Right lobe of liver (tissue), 6 donors: ENCODE results near the gene ZNF467. TPM values are rescaled to one million over a fixed set of nuclear protein-coding genes. Genes with fewer than 3 reads are reported as not detected.

Experiments
- ATAC-seq, 4 donors: fragments of 200-7000 bp; cut with Tn5 transposase; one replicate each; pipeline ENCODE4 v1.9.1; 2020; ENCODE audit warnings: mild to moderate bottlenecking in 4 of 4, moderate library complexity in 4 of 4
- DNase-seq, 3 donors: peaks; one replicate each; pipeline ENCODE4 v3.0.0-alpha.2; 2020
- H3K27ac ChIP-seq, 3 donors: fragments of 200-600 bp; one replicate each; pipeline ENCODE4 v1.8.0; 2022
- H3K27me3 ChIP-seq, 2 donors: fragments of 200-600 bp; one replicate each; pipeline ENCODE4 v1.8.0; 2022
- H3K36me3 ChIP-seq, 4 donors: fragments of 200-600 bp; sonication (generic) in 1 of 4; one replicate each; pipeline versions ENCODE4 v1.5.1 to v1.8.0; 2017 to 2022; ENCODE audit warnings: control low read depth in 1 of 4
- H3K4me1 ChIP-seq, 4 donors: fragments of 200-600 bp; sonication (generic) in 1 of 4; one replicate each; pipeline versions ENCODE4 v1.5.1 to v1.8.0; 2017 to 2022; ENCODE audit warnings: control low read depth in 1 of 4
- H3K4me3 ChIP-seq, 3 donors: fragments of 200-600 bp; one replicate each; pipeline ENCODE4 v1.8.0; 2022
- H3K9me3 ChIP-seq, 4 donors: fragments of 200-600 bp; sonication (generic) in 1 of 4; one replicate each; pipeline versions ENCODE4 v1.5.1 to v1.8.0; 2017 to 2022; ENCODE audit warnings: control low read depth in 1 of 4
- POLR2A ChIP-seq: fragments of 450-650 bp; IDR thresholded peaks from one replicate; pipeline ENCODE4 v1.6.1; 2017; ENCODE audit warnings: antibody characterized with exemption, mild to moderate bottlenecking
- WGBS: methylation state at CpG from one replicate; pipeline ENCODE4 v1.1.6; 2018; ENCODE audit warnings: low coverage, low lambda C conversion rate; ENCODE audit not compliant: insufficient coverage; ENCODE audit errors: missing lambda C conversion rate; 5-methylcytosine and 5-hydroxymethylcytosine counted together
- intact Hi-C, 2 donors: fragments of 100-400 bp; cut with DNase I; formaldehyde crosslinking; loops; one replicate each; pipeline versions ENCODE4 v1.11.2 to v1.14.1; 2022
- total RNA-seq, 6 experiments: library from RNA; depleted of rRNA in 2 of 6; stranded (reverse); fragments of >200 nt in 2 of 6; fragmentation: NEBNext Ultra II Directional in 3 of 6; extraction: Animal tissue kit (Norgen Biotek cat#: 25700) in 3 of 6; gene quantifications; one replicate each; pipeline versions ENCODE4 v1.1.0 to v1.2.4, GENCODE V29; 2016 to 2023
- TF ChIP-seq, protein P1 (sequence below), 4 donors: fragments of 200-600 bp in 3 of 4; fragments of 450-650 bp in 1 of 4; IDR thresholded peaks; one replicate each; pipeline versions ENCODE4 v1.5.1 to v1.8.0; 2016 to 2022; ENCODE audit warnings: antibody characterized with exemption in 4 of 4, mild to moderate bottlenecking in 2 of 4
- donor health status: DM: no; HTN: yes; CAD: no.
- donor health status: DM: no; HTN: no; CAD: no.
- donor health status: DM: no; HTN: no; CAD: no.
- donor health status: DM: no; HTN: yes; CAD: no.
- donor health status: DM: no; HTN: yes; CAD: no.

ZNF467 gene
- total RNA-seq, 6 experiments from 2014 or later = 3.6 to 14.6 (median 5.8) TPM

DNA sequence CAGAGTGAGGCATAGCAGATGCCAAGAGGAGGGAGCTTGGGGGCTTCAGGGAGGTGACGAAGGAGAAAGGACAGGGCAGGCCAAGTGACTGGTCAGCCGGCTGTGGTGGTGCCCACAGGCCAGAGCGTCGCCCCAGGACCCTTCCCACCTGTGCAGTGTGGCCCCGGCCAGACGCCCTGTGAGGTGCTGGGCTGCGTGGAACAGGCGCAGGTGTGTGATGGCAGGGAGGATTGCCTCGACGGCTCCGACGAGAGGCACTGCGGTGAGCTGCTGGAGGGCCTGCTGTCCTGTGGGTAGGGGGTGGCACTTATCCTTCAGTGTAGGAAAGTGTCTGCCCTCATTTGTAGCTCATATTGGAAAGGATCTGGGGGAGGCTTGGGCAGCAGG is 26.8 kb upstream of the ZNF467 start:
- WGBS = 93% methylated on average over 7 of the region's 13 CpGs
- intact Hi-C loops = loop anchor here in 1 of 2 donors (5.0 kb wide), 1 partner anchor 242 kb away; no protein-coding TSS in a partner anchor
- H3K4me3 ChIP-seq = no peak overlapping the region

DNA sequence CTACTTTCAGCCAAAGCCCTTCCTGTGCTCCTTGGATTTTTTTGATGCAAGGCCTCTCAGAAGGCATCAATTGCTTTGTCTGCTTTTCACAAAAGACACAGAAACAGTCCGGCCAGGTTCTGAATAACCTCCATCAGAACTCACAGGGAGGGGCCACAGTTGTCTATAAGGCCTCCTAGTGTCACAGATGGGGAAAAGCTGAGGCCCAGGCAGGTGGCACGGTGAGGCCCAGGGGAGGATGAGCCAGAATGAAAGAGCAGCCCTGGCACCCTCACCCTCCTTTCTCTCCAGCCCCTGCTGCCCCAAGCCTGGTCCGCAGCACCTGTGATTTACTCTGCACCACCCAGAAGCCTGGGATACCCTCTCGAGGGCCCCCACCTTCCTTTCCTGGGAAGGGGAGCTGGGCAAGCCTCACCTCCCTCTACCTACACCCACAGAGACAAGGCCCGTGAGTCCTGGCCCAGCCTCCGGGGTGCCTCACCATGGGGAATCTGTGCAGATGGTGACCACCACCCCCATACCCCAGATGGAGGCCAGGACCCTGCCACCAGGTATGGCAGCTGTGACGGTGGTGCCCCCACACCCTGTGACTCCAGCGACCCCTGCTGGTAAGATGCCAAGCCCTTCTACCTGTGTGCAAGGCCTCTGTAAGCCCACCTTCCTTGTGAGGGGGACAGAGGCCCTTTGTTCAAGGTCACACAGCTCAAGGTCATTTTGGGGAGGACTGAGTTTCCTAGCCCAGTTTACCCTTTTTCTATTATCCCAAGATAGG is 26.2 kb upstream of the ZNF467 start:
- H3K27me3 ChIP-seq = no peaks in the 10 kb centered on the region
- H3K4me1 ChIP-seq = no peaks in the 10 kb centered on the region
- no peak overlapping the region for H3K27ac ChIP-seq
- WGBS = 65% methylated on average over 2 of the region's 8 CpGs
- DNase-seq (peak in 1 of 3 donors; percentile 47), ATAC-seq (peak; percentile 7 to 42 (median 24))
- intact Hi-C loops = loop anchor here in 1 of 2 donors (5.0 kb wide), 1 partner anchor 243 kb away; no protein-coding TSS in a partner anchor
- TF ChIP-seq, protein P1, sequence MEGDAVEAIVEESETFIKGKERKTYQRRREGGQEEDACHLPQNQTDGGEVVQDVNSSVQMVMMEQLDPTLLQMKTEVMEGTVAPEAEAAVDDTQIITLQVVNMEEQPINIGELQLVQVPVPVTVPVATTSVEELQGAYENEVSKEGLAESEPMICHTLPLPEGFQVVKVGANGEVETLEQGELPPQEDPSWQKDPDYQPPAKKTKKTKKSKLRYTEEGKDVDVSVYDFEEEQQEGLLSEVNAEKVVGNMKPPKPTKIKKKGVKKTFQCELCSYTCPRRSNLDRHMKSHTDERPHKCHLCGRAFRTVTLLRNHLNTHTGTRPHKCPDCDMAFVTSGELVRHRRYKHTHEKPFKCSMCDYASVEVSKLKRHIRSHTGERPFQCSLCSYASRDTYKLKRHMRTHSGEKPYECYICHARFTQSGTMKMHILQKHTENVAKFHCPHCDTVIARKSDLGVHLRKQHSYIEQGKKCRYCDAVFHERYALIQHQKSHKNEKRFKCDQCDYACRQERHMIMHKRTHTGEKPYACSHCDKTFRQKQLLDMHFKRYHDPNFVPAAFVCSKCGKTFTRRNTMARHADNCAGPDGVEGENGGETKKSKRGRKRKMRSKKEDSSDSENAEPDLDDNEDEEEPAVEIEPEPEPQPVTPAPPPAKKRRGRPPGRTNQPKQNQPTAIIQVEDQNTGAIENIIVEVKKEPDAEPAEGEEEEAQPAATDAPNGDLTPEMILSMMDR (IDR thresholded peaks at IDR 0.05) = peak; percentile 26 to 48 (median 40)
- TF ChIP-seq POLR2A = no peak
- no peak overlapping the region for H3K4me3 ChIP-seq
- no peaks in the 10 kb centered on the region for H3K36me3 ChIP-seq
- H3K9me3 ChIP-seq = no peaks in the 10 kb centered on the region

More for the DNA sequence above, 26.8 kb upstream of the ZNF467 start:
- TF ChIP-seq POLR2A = no peak
- TF ChIP-seq, protein P1 (IDR thresholded peaks at IDR 0.05) = no peak
- no peak overlapping the region for H3K27ac ChIP-seq
- no peak for DNase-seq
- ATAC-seq = no peak
- no peaks in the 10 kb centered on the region for H3K4me1 ChIP-seq
- H3K9me3 ChIP-seq = no peaks in the 10 kb centered on the region
- no peaks in the 10 kb centered on the region for H3K36me3 ChIP-seq
- H3K27me3 ChIP-seq = no peaks in the 10 kb centered on the region

DNA sequence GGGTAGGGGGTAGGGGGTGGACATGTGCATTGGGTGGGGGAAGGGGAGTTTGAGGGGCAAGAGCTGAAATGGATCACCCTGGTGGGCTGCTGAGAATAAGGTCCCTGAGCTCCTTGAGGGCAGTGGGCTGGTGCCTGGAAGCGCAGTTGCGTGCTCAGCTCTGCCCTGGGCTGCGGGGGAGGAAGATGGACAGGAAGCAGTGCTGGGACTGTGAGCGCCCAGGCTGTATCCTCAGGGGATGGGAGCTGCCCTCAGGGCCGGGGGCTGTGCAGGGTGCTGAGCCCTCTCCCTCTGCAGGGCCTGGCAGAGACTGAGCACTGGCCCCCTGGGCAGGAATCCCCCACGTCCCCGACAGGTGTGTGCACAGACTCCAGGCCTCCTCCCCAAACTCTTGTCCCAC is 24.4 kb upstream of the ZNF467 start:
- Histone ChIP-seq H3K27me3 (no peaks in the 10 kb centered on the region), H3K36me3 (no peaks in the 10 kb centered on the region), H3K9me3 (no peaks in the 10 kb centered on the region), H3K4me1 (no peaks in the 10 kb centered on the region), H3K4me3 (no peak overlapping the region), H3K27ac (no peak overlapping the region)
- no peak for DNase-seq
- no peak for TF ChIP-seq POLR2A
- TF ChIP-seq, protein P1 (IDR thresholded peaks at IDR 0.05) = no peak
- no CpG with 5 or more reads among the region's 7 CpGs for WGBS
- no peak for ATAC-seq
- intact Hi-C loops = no loop called here

DNA sequence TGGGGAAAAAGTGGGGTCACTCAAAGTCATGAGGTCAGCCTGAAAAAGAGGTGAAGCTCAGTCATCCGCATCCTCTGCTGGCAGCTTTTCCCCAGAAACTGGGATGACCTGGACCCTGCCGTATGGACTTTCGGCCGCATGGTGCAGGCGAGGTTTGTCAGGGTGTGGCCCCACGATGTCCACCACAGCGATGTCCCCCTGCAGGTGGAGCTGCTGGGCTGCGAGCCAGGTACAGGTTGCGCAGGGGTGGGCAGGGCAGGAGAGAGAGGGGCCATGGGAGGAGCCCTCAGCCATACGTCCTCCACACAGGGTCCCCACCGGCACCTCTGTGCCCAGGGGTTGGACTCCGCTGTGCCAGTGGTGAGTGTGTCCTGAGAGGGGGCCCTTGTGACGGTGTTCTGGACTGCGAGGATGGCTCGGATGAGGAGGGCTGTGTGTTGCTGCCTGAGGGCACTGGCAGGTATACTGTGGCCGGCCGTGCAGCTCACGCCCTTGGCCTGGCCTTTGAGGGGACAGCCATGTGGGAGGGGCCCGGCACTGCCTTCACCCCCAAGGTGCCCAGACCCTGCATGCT is 23.0 kb upstream of the ZNF467 start:
- no peak for DNase-seq
- WGBS = no CpG with 5 or more reads among the region's 19 CpGs

More for the DNA sequence above, 23.0 kb upstream of the ZNF467 start:
- H3K9me3 ChIP-seq = no peaks in the 10 kb centered on the region
- no peak for ATAC-seq
- H3K27me3 ChIP-seq = no peaks in the 10 kb centered on the region
- no peak overlapping the region for H3K27ac ChIP-seq
- intact Hi-C loops = no loop called here
- no peak overlapping the region for H3K4me3 ChIP-seq
- H3K36me3 ChIP-seq = no peaks in the 10 kb centered on the region
- H3K4me1 ChIP-seq = no peaks in the 10 kb centered on the region
- TF ChIP-seq POLR2A = no peak
- TF ChIP-seq, protein P1 (IDR thresholded peaks at IDR 0.05) = no peak
